SK-N-SH (cell line): ENCODE data around the gene ZNF587. TPM values are rescaled to one million over a fixed set of nuclear protein-coding genes. Genes with fewer than 3 reads are reported as not detected.

Source experiments
- CTCF ChIA-PET: fragments of 300-600, 350-600 bp; formaldehyde crosslinking; extraction: SDS; loops from one replicate; lab custom pipeline; 2021; lab: Yijun Ruan, JAX
- POLR2A ChIA-PET: fragments of 350-600 bp; sonication (Branson Sonifier 250); formaldehyde crosslinking; extraction: SDS; loops from one replicate; lab custom pipeline; 2020; ENCODE audit warnings: antibody characterized with exemption, inconsistent platforms; lab: Yijun Ruan, JAX
- DNase-seq: peaks from one replicate; pipeline ENCODE4 v3.0.0; 2012
- H2AFZ ChIP-seq: fragments of 200-600 bp; sonication (generic); 2 replicates; pipeline ENCODE4 v1.8.1; 2016; ENCODE audit warnings: antibody characterized with exemption, mild to moderate bottlenecking, low read depth
- H3F3A ChIP-seq: fragments of 200-600 bp; sonication (generic); replicated peaks from 2 replicates; pipeline ENCODE3; 2016; ENCODE audit warnings: antibody characterized with exemption, mild to moderate bottlenecking; ENCODE audit not compliant: insufficient read depth
- H3K27ac ChIP-seq, 2 experiments: fragments of 200-500 bp in 1 of 2; fragments of 200-600 bp in 1 of 2; sonication (Bioruptor generic) in 1 of 2; sonication (generic), shearing (Covaris generic) in 1 of 2; 2 replicates each; pipeline versions ENCODE4 v1.5.1 to v1.6.1; 2014 to 2016; ENCODE audit warnings: low read depth in 2 of 2, inconsistent platforms in 1 of 2, low read length in 1 of 2, mild to moderate bottlenecking in 1 of 2, mixed read lengths in 1 of 2
- H3K27me3 ChIP-seq: fragments of 200-600 bp; sonication (generic), shearing (Covaris generic); 2 replicates; pipeline ENCODE4 v1.6.1; 2016; ENCODE audit warnings: mixed run types; ENCODE audit not compliant: insufficient read depth
- H3K36me3 ChIP-seq, 2 experiments: fragments of 200-500 bp in 1 of 2; fragments of 200-600 bp in 1 of 2; sonication (Bioruptor generic) in 1 of 2; sonication (generic) in 1 of 2; replicated peaks in 1 of 2; 2 replicates each; pipeline versions ENCODE3 to v1.5.1; 2014 to 2016; ENCODE audit warnings: low read length in 1 of 2, mild to moderate bottlenecking in 1 of 2; ENCODE audit not compliant: insufficient read depth in 2 of 2, control insufficient read depth in 1 of 2
- H3K4me1 ChIP-seq, 2 experiments: fragments of 200-500 bp in 1 of 2; fragments of 200-600 bp in 1 of 2; sonication (Bioruptor generic) in 1 of 2; sonication (generic), shearing (Covaris generic) in 1 of 2; 2 replicates each; pipeline versions ENCODE4 v1.5.1 to v1.6.1; 2014 to 2016; ENCODE audit warnings: low read depth in 1 of 2, low read length in 1 of 2, mixed run types in 1 of 2; ENCODE audit not compliant: insufficient read depth in 2 of 2, control insufficient read depth in 1 of 2
- H3K4me2 ChIP-seq: fragments of 200-600 bp; sonication (generic), shearing (Covaris generic); 2 replicates; pipeline ENCODE4 v1.6.1; 2017; ENCODE audit warnings: mixed run types
- H3K4me3 ChIP-seq, 2 experiments: fragments of 200-500 bp in 1 of 2; fragments of 200-600 bp in 1 of 2; sonication (Bioruptor generic) in 1 of 2; sonication (generic), shearing (Covaris generic) in 1 of 2; 2 replicates each; pipeline versions ENCODE4 v1.5.1 to v1.8.1; 2014 to 2016; ENCODE audit warnings: low read depth in 2 of 2, inconsistent platforms in 1 of 2, low read length in 1 of 2, mild to moderate bottlenecking in 1 of 2, mixed read lengths in 1 of 2, moderate library complexity in 1 of 2
- H3K79me2 ChIP-seq: fragments of 200-600 bp; sonication (generic); 2 replicates; pipeline ENCODE4 v1.8.1; 2017; ENCODE audit warnings: mild to moderate bottlenecking; ENCODE audit not compliant: insufficient read depth
- H3K9ac ChIP-seq: fragments of 200-600 bp; sonication (generic); 2 replicates; pipeline ENCODE4 v1.6.1; 2017; ENCODE audit warnings: mixed run types
- H3K9me2 ChIP-seq: fragments of 200-600 bp; sonication (generic); 2 replicates; pipeline ENCODE4 v1.6.1; 2017; ENCODE audit warnings: mixed run types
- H3K9me3 ChIP-seq: fragments of 200-600 bp; sonication (generic); 2 replicates; pipeline ENCODE4 v1.6.1; 2017; ENCODE audit warnings: mixed run types, mild to moderate bottlenecking, moderate library complexity
- H4K20me1 ChIP-seq: fragments of 200-600 bp; sonication (generic); 2 replicates; pipeline ENCODE4 v1.6.1; 2017; ENCODE audit warnings: mild to moderate bottlenecking, mixed run types; ENCODE audit not compliant: insufficient read depth
- CHD2 ChIP-seq: fragments of 150-350 bp; IDR thresholded peaks from 2 replicates; pipeline ENCODE4 v1.6.1; 2018; ENCODE audit warnings: low read length; ENCODE audit not compliant: partially characterized antibody
- FOSL2 ChIP-seq: IDR thresholded peaks from 2 replicates; pipeline ENCODE4 v1.4.0; 2012; ENCODE audit warnings: low read depth, mild to moderate bottlenecking, moderate library complexity, borderline replicate concordance
- FOXJ3 ChIP-seq: sonication (generic); formaldehyde crosslinking; IDR thresholded peaks from 2 replicates; pipeline ENCODE4 v1.5.1; 2020; ENCODE audit warnings: mild to moderate bottlenecking, missing genetic modification reagents
- GABPA ChIP-seq: IDR thresholded peaks from 2 replicates; pipeline ENCODE4 v1.4.0; 2012; ENCODE audit warnings: low read depth, mild to moderate bottlenecking
- GATA2 ChIP-seq: sonication (generic); formaldehyde crosslinking; IDR thresholded peaks from 2 replicates; pipeline ENCODE4 v1.5.0; 2020; ENCODE audit warnings: mild to moderate bottlenecking, missing genetic modification reagents
- IRF3 ChIP-seq: fragments of 150-350 bp; IDR thresholded peaks from 2 replicates; pipeline ENCODE4 v1.6.1; 2016; ENCODE audit warnings: mild to moderate bottlenecking, low read depth, low read length
- JUND ChIP-seq: IDR thresholded peaks from 2 replicates; pipeline ENCODE4 v1.4.0; 2012
- MEF2A ChIP-seq: IDR thresholded peaks from 2 replicates; pipeline ENCODE4 v1.4.0; 2012; ENCODE audit warnings: low read depth, borderline replicate concordance
- MXI1 ChIP-seq: IDR thresholded peaks from 2 replicates; pipeline ENCODE4 v1.6.1; 2012; ENCODE audit warnings: mild to moderate bottlenecking, low read depth, low read length, improper control_type of control experiment
- NFIC ChIP-seq: IDR thresholded peaks from 2 replicates; pipeline ENCODE4 v1.4.0; 2012; ENCODE audit warnings: borderline replicate concordance
- NRF1 ChIP-seq: IDR thresholded peaks from 2 replicates; pipeline ENCODE4 v1.6.1; 2012; ENCODE audit warnings: low read depth, mild to moderate bottlenecking, low read length
- POLR2AphosphoS5 ChIP-seq: IDR thresholded peaks from 2 replicates; pipeline ENCODE4 v1.6.1; 2012; ENCODE audit warnings: low read depth, low read length
- RFX5 ChIP-seq: IDR thresholded peaks from 2 replicates; pipeline ENCODE4 v1.6.1; 2012; ENCODE audit warnings: mild to moderate bottlenecking, improper control_type of control experiment, low read length
- RXRA ChIP-seq: IDR thresholded peaks from 2 replicates; pipeline ENCODE4 v1.4.0; 2012; ENCODE audit warnings: low read depth, mild to moderate bottlenecking, borderline replicate concordance
- SIN3A ChIP-seq: IDR thresholded peaks from 2 replicates; pipeline ENCODE4 v1.6.1; 2012; ENCODE audit warnings: low read depth, mild to moderate bottlenecking, low read length, moderate library complexity, borderline replicate concordance
- TAF1 ChIP-seq: IDR thresholded peaks from 2 replicates; pipeline ENCODE4 v1.6.1; 2012; ENCODE audit warnings: low read depth, mild to moderate bottlenecking, low read length, moderate library complexity, borderline replicate concordance
- WGBS: methylation state at CpG from one replicate; pipeline ENCODE4 v1.1.6; 2017; ENCODE audit warnings: low lambda C conversion rate; 5-methylcytosine and 5-hydroxymethylcytosine counted together
- polyA plus RNA-seq, 3 experiments: library from polyadenylated mRNA; depleted of rRNA; stranded (reverse); fragments of >200 nt; gene quantifications; 2 replicates each; pipeline ENCODE4 v1.2.3, GENCODE V29; 2012
- TF ChIP-seq, protein P1 (sequence below): IDR thresholded peaks from 2 replicates; pipeline ENCODE4 v1.4.0; 2012; ENCODE audit warnings: low read depth, borderline replicate concordance
- TF ChIP-seq, protein P2 (sequence below): IDR thresholded peaks from 2 replicates; pipeline ENCODE4 v1.4.0; 2012; ENCODE audit warnings: low read depth, borderline replicate concordance

ZNF587 gene
- polyA plus RNA-seq, 1 of the 3 experiments (the other 2 are of a cell fraction), result 7.4 TPM

GRCh38 chr19:57818378-57818777 is 31.3 kb upstream of the ZNF587 start:
- POLR2A ChIA-PET, result no interaction called here
- H3K79me2 ChIP-seq, result peaks cover 54% of the 10 kb centered on the region

More at GRCh38 chr19:57818378-57818777, 31.3 kb upstream of the ZNF587 start:
- Histone ChIP-seq H3K4me1 (peaks cover 0 to 13% of the 10 kb centered on the region in 2 experiments; a peak in 2 of 4 replicates), H2AFZ (peak overlapping the region; percentile 95; the same call in 1 of the 2 replicates), H3K9ac (no peak overlapping the region), H3K36me3 (no peaks in the 10 kb centered on the region), H4K20me1 (0 out of 2 replicates have a peak, but pooled peaks cover 2% of the 10 kb centered on the region), H3K4me2 (no peak overlapping the region), H3K9me2 (no peaks in the 10 kb centered on the region), H3K4me3 (no peak overlapping the region), H3K27ac (no peak overlapping the region), H3F3A (no peaks in the 10 kb centered on the region), H3K9me3 (no peaks in the 10 kb centered on the region), H3K27me3 (no peaks in the 10 kb centered on the region)
- CTCF ChIA-PET, result interaction anchor here (0.9 kb wide), 1 partner anchor 98 kb away, joined by 3 read pairs; no protein-coding TSS in a partner anchor
- TF ChIP-seq SIN3A (no peak), GABPA (no peak), MEF2A (no peak), IRF3 (no peak), CHD2 (no peak), POLR2AphosphoS5 (no peak), NFIC (no peak), GATA2 (no peak), RFX5 (no peak), TAF1 (no peak), FOSL2 (no peak), FOXJ3 (CRISPR knock-in tag) (no peak), MXI1 (no peak), NRF1 (no peak), JUND (no peak), RXRA (no peak)
- TF ChIP-seq, protein P1, sequence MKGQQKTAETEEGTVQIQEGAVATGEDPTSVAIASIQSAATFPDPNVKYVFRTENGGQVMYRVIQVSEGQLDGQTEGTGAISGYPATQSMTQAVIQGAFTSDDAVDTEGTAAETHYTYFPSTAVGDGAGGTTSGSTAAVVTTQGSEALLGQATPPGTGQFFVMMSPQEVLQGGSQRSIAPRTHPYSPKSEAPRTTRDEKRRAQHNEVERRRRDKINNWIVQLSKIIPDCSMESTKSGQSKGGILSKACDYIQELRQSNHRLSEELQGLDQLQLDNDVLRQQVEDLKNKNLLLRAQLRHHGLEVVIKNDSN, result no peak
- TF ChIP-seq, protein P2, sequence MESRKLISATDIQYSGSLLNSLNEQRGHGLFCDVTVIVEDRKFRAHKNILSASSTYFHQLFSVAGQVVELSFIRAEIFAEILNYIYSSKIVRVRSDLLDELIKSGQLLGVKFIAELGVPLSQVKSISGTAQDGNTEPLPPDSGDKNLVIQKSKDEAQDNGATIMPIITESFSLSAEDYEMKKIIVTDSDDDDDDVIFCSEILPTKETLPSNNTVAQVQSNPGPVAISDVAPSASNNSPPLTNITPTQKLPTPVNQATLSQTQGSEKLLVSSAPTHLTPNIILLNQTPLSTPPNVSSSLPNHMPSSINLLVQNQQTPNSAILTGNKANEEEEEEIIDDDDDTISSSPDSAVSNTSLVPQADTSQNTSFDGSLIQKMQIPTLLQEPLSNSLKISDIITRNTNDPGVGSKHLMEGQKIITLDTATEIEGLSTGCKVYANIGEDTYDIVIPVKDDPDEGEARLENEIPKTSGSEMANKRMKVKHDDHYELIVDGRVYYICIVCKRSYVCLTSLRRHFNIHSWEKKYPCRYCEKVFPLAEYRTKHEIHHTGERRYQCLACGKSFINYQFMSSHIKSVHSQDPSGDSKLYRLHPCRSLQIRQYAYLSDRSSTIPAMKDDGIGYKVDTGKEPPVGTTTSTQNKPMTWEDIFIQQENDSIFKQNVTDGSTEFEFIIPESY, result no peak
- 94% methylated on average over 7 of the region's 7 CpGs for WGBS
- no peak for DNase-seq
